HEK293 (cell line): Measurements from ENCODE around the gene FAM107A.

Experiments used
- CTCF ChIA-PET: fragments of 350-600 bp; formaldehyde crosslinking; extraction: SDS; loops from one replicate; lab custom pipeline; 2021; ENCODE audit warnings: antibody characterized with exemption; lab: Yijun Ruan, JAX
- POLR2A ChIA-PET: fragments of 300-600 bp; formaldehyde crosslinking; extraction: SDS; loops from one replicate; lab custom pipeline; 2020; ENCODE audit warnings: antibody characterized with exemption, inconsistent platforms; lab: Yijun Ruan, JAX
- H3K27ac ChIP-seq: fragments of 200-500 bp; sonication (Bioruptor generic); 2 replicates; pipeline ENCODE4 v1.5.1; 2014; ENCODE audit warnings: low read depth, low read length, control low read depth, inconsistent platforms; ENCODE audit errors: extremely low read depth
- H3K36me3 ChIP-seq, 2 experiments: fragments of 200-500 bp in 1 of 2; sonication (Bioruptor generic) in 1 of 2; 1 replicate in 1 of 2; 2 replicates in 1 of 2; pipeline ENCODE4 v1.5.1; 2014 to 2017; ENCODE audit warnings: inconsistent platforms in 2 of 2, low read length in 2 of 2; ENCODE audit not compliant: control insufficient read depth in 2 of 2, insufficient read depth in 1 of 2
- H3K4me1 ChIP-seq: fragments of 200-500 bp; sonication (Bioruptor generic); 2 replicates; pipeline ENCODE4 v1.5.1; 2014; ENCODE audit warnings: mild to moderate bottlenecking, low read length, inconsistent platforms; ENCODE audit not compliant: control insufficient read depth, insufficient read depth
- H3K4me3 ChIP-seq: 2 replicates; pipeline ENCODE4 v1.5.1; 2011; ENCODE audit warnings: low read depth, mild to moderate bottlenecking, control low read depth, low read length, moderate library complexity
- H3K9me3 ChIP-seq: fragments of 200-500 bp; sonication (Bioruptor generic); 2 replicates; pipeline ENCODE4 v1.5.1; 2014; ENCODE audit warnings: low read depth, low read length, inconsistent platforms; ENCODE audit not compliant: control insufficient read depth, insufficient read depth
- BCL6B ChIP-seq: fragments of 450-650 bp; formaldehyde crosslinking; IDR thresholded peaks from 2 replicates; pipeline ENCODE4 v1.5.1; 2017; ENCODE audit warnings: missing biosample characterization, missing genetic modification characterization
- KLF10 ChIP-seq: fragments of 450-650 bp; IDR thresholded peaks from 2 replicates; pipeline ENCODE4 v1.5.1; 2018; ENCODE audit warnings: missing biosample characterization, mild to moderate bottlenecking, missing genetic modification characterization
- KLF17 ChIP-seq: fragments of 450-650 bp; formaldehyde crosslinking; IDR thresholded peaks from 2 replicates; pipeline ENCODE4 v1.5.1; 2016; ENCODE audit warnings: missing biosample characterization, missing genetic modification characterization
- MZF1 ChIP-seq: fragments of 450-650 bp; formaldehyde crosslinking; IDR thresholded peaks from 2 replicates; pipeline ENCODE4 v1.5.1; 2017; ENCODE audit warnings: missing biosample characterization, missing genetic modification characterization, borderline replicate concordance
- PATZ1 ChIP-seq: fragments of 450-650 bp; formaldehyde crosslinking; IDR thresholded peaks from 2 replicates; pipeline ENCODE4 v1.5.1; 2016; ENCODE audit warnings: missing biosample characterization, missing genetic modification characterization
- PRDM2 ChIP-seq: fragments of 450-650 bp; formaldehyde crosslinking; IDR thresholded peaks from 2 replicates; pipeline ENCODE4 v1.5.1; 2016; ENCODE audit warnings: missing biosample characterization, missing genetic modification characterization, borderline replicate concordance
- RBAK ChIP-seq: fragments of 450-650 bp; formaldehyde crosslinking; IDR thresholded peaks from 2 replicates; pipeline ENCODE4 v1.5.1; 2016; ENCODE audit warnings: missing biosample characterization, missing genetic modification characterization
- ZBTB20 ChIP-seq: fragments of 450-650 bp; formaldehyde crosslinking; IDR thresholded peaks from 2 replicates; pipeline ENCODE4 v1.5.1; 2016; ENCODE audit warnings: missing biosample characterization, missing genetic modification characterization
- ZFP3 ChIP-seq: fragments of 450-650 bp; formaldehyde crosslinking; IDR thresholded peaks from 2 replicates; pipeline ENCODE4 v1.5.1; 2016; ENCODE audit warnings: low read depth, missing biosample characterization, missing genetic modification characterization
- ZNF174 ChIP-seq: fragments of 450-650 bp; formaldehyde crosslinking; IDR thresholded peaks from 2 replicates; pipeline ENCODE4 v1.5.0; 2017; ENCODE audit warnings: missing biosample characterization, mild to moderate bottlenecking, missing genetic modification characterization
- ZNF18 ChIP-seq: fragments of 450-650 bp; formaldehyde crosslinking; IDR thresholded peaks from 2 replicates; pipeline ENCODE4 v1.5.1; 2016; ENCODE audit warnings: missing biosample characterization, missing genetic modification characterization
- ZNF24 ChIP-seq: fragments of 450-650 bp; formaldehyde crosslinking; IDR thresholded peaks from 2 replicates; pipeline ENCODE4 v1.5.1; 2016; ENCODE audit warnings: missing biosample characterization, missing genetic modification characterization
- ZNF302 ChIP-seq: fragments of 450-650 bp; formaldehyde crosslinking; IDR thresholded peaks from 2 replicates; pipeline ENCODE4 v1.5.1; 2016; ENCODE audit warnings: missing biosample characterization, missing genetic modification characterization, low read depth
- ZNF404 ChIP-seq: fragments of 450-650 bp; formaldehyde crosslinking; IDR thresholded peaks from 2 replicates; pipeline ENCODE4 v1.5.1; 2017; ENCODE audit warnings: missing biosample characterization, missing genetic modification characterization
- ZNF518A ChIP-seq: fragments of 450-650 bp; formaldehyde crosslinking; conservative IDR thresholded peaks from 2 replicates; pipeline ENCODE4 v1.5.1; 2016; ENCODE audit warnings: low read depth, missing biosample characterization, missing genetic modification characterization
- ZNF555 ChIP-seq: fragments of 450-650 bp; formaldehyde crosslinking; conservative IDR thresholded peaks from 2 replicates; pipeline ENCODE4 v1.5.1; 2017; ENCODE audit warnings: missing biosample characterization, mild to moderate bottlenecking, missing genetic modification characterization, inconsistent platforms
- ZNF600 ChIP-seq: fragments of 450-650 bp; formaldehyde crosslinking; IDR thresholded peaks from 2 replicates; pipeline ENCODE4 v1.5.1; 2016; ENCODE audit warnings: missing biosample characterization, missing genetic modification characterization
- ZNF658 ChIP-seq: fragments of 450-650 bp; formaldehyde crosslinking; IDR thresholded peaks from 2 replicates; pipeline ENCODE4; 2016; ENCODE audit warnings: missing biosample characterization, missing genetic modification characterization

FAM107A gene

GRCh38 chr3:58624550-58624949 lies 47.4 kb upstream of the FAM107A start:
- H3K4me3 ChIP-seq: no peak overlapping the region
- no peak overlapping the region for H3K27ac ChIP-seq
- no peaks in the 10 kb centered on the region for H3K4me1 ChIP-seq
- ChIA-PET POLR2A (no interaction called here), CTCF (no interaction called here)
- H3K9me3 ChIP-seq: no peaks in the 10 kb centered on the region
- TF ChIP-seq ZFP3 (no peak), BCL6B (no peak), KLF10 (tag by site-specific recombination) (no peak), ZNF518A (tag by site-specific recombination) (no peak), ZNF600 (tag by site-specific recombination) (no peak), ZBTB20 (tag by site-specific recombination) (no peak), ZNF404 (tag by site-specific recombination) (no peak), ZNF174 (tag by site-specific recombination) (no peak), PATZ1 (tag by site-specific recombination) (no peak), ZNF302 (tag by site-specific recombination) (no peak), KLF17 (tag by site-specific recombination) (no peak), ZNF555 (no peak), MZF1 (tag by site-specific recombination) (no peak), ZNF658 (tag by site-specific recombination) (no peak), ZNF24 (no peak), RBAK (tag by site-specific recombination) (no peak), ZNF18 (tag by site-specific recombination) (no peak), PRDM2 (tag by site-specific recombination) (no peak)
- H3K36me3 ChIP-seq: no peaks in the 10 kb centered on the region
